Activated CD8-positive, alpha-beta T cell treated with anti-CD3 and anti-CD28 coated beads for 36 hours (primary cell): ENCODE measurements around the gene GPX2. TPM values are rescaled to one million over a fixed set of nuclear protein-coding genes. Genes with fewer than 3 reads are reported as not detected.
A peak's percentile ranks its signal among the peaks of the same experiment; 100 is the strongest.

Experiments
- ATAC-seq: fragments of 200-7000 bp; cut with Tn5 transposase; one replicate; pipeline ENCODE4 v1.10.0; 2021; ENCODE audit warnings: mild to moderate bottlenecking, moderate library complexity
- CTCF ChIA-PET: fragments of 350-600 bp; sonication (Branson Sonifier 250); formaldehyde crosslinking; loops from one replicate; lab custom pipeline; 2021; ENCODE audit warnings: antibody characterized with exemption; lab: Charles Lee
- POLR2A ChIA-PET: fragments of 350-600 bp; sonication (Branson Sonifier 250); formaldehyde crosslinking; loops from one replicate; lab custom pipeline; 2021; ENCODE audit warnings: antibody characterized with exemption; lab: Charles Lee
- DNase-seq: peaks from one replicate; pipeline ENCODE4 v3.0.0-alpha.2; 2020
- H3K27ac Mint-ChIP-seq: one replicate; pipeline ENCODE4 v1.8.0; 2021; ENCODE audit warnings: mild to moderate bottlenecking, mixed read lengths
- H3K27me3 Mint-ChIP-seq: one replicate; pipeline ENCODE4 v1.8.0; 2021; ENCODE audit warnings: mixed read lengths
- H3K36me3 Mint-ChIP-seq: one replicate; pipeline ENCODE4 v1.8.0; 2021; ENCODE audit warnings: low read depth, mixed read lengths
- H3K4me1 Mint-ChIP-seq: one replicate; pipeline ENCODE4 v1.8.0; 2021; ENCODE audit warnings: low read depth, mixed read lengths
- H3K4me3 Mint-ChIP-seq: one replicate; pipeline ENCODE4 v1.8.0; 2021; ENCODE audit warnings: mild to moderate bottlenecking, moderate library complexity, mixed read lengths
- H3K9me3 Mint-ChIP-seq: one replicate; pipeline ENCODE4 v1.8.0; 2021; ENCODE audit warnings: mixed read lengths
- CTCF ChIP-seq: fragments of 200-600 bp; IDR thresholded peaks from one replicate; pipeline ENCODE4 v1.8.0; 2022; ENCODE audit warnings: antibody characterized with exemption, mild to moderate bottlenecking
- intact Hi-C: fragments of 100-400 bp; cut with micrococcal nuclease; formaldehyde crosslinking; loops from one replicate; pipeline ENCODE4 v1.10.0; 2022
- total RNA-seq, 2 experiments: library from RNA; stranded (reverse); gene quantifications; one replicate each; pipeline ENCODE4 v1.2.3, GENCODE V29; 2021

Gene GPX2
- total RNA-seq, 2 experiments from 2014 or later, result not detected

- Mint-ChIP-seq H3K27ac (peak overlapping the region; percentile 45), H3K4me3 (no peak overlapping the region), H3K9me3 (peaks cover 4% of the 10 kb centered on the region), H3K4me1 (peaks cover 67% of the 10 kb centered on the region), H3K36me3 (peaks cover 45% of the 10 kb centered on the region), H3K27me3 (no peaks in the 10 kb centered on the region)
- POLR2A ChIA-PET, result no interaction called here
- ATAC-seq, result no peak
- CTCF ChIA-PET, result no interaction called here
- intact Hi-C loops, result no loop called here
- no peak for DNase-seq
- no peak for TF ChIP-seq CTCF
Measured at GRCh38 chr14:64920465-64920864, 22.1 kb downstream of the GPX2 start.

GRCh38 chr14:64919618-64920017, 22.9 kb downstream of the GPX2 start:
- H3K4me1 Mint-ChIP-seq, result peaks cover 72% of the 10 kb centered on the region
- ATAC-seq, result no peak
- H3K27me3 Mint-ChIP-seq, result no peaks in the 10 kb centered on the region
- no peak for DNase-seq
- intact Hi-C loops, result no loop called here
- no peak overlapping the region for H3K4me3 Mint-ChIP-seq
- peaks cover 51% of the 10 kb centered on the region for H3K36me3 Mint-ChIP-seq
- peaks cover 4% of the 10 kb centered on the region for H3K9me3 Mint-ChIP-seq
- no peak overlapping the region for H3K27ac Mint-ChIP-seq
- ChIA-PET POLR2A (no interaction called here), CTCF (no interaction called here)
- no peak for TF ChIP-seq CTCF

- Mint-ChIP-seq H3K4me3 (no peak overlapping the region), H3K4me1 (peaks cover 69% of the 10 kb centered on the region), H3K9me3 (peaks cover 4% of the 10 kb centered on the region), H3K27me3 (no peaks in the 10 kb centered on the region), H3K36me3 (peaks cover 48% of the 10 kb centered on the region), H3K27ac (no peak overlapping the region)
- no peak for ATAC-seq
- intact Hi-C loops, result no loop called here
- DNase-seq, result no peak
- ChIA-PET POLR2A (interaction anchor here (1.1 kb wide), 1 partner anchor 9 kb away, joined by 8 read pairs; no protein-coding TSS in a partner anchor), CTCF (no interaction called here)
- TF ChIP-seq CTCF, result no peak
Measured at GRCh38 chr14:64919215-64919614, 23.3 kb downstream of the GPX2 start.

GRCh38 chr14:64918216-64918615, 24.3 kb downstream of the GPX2 start:
- POLR2A ChIA-PET, result interaction anchor here (1.1 kb wide), 1 partner anchor 10 kb away, joined by 8 read pairs; no protein-coding TSS in a partner anchor
- H3K36me3 Mint-ChIP-seq, result peaks cover 46% of the 10 kb centered on the region
- intact Hi-C loops, result no loop called here

More at GRCh38 chr14:64918216-64918615, 24.3 kb downstream of the GPX2 start:
- ATAC-seq (no peak), DNase-seq (no peak)
- CTCF ChIA-PET, result interaction anchor here (1.0 kb wide), 1 partner anchor 26 kb away, joined by 4 read pairs; no protein-coding TSS in a partner anchor
- H3K27ac Mint-ChIP-seq, result peak overlapping the region; percentile 70
- TF ChIP-seq CTCF, result no peak
- H3K4me1 Mint-ChIP-seq, result peaks cover 69% of the 10 kb centered on the region
- H3K4me3 Mint-ChIP-seq, result no peak overlapping the region
- peaks cover 4% of the 10 kb centered on the region for H3K9me3 Mint-ChIP-seq
- no peaks in the 10 kb centered on the region for H3K27me3 Mint-ChIP-seq
